Esophagus mucosa (tissue), 1 donor: ENCODE measurements around the gene GNAS-AS1. TPM values are rescaled to one million over a fixed set of nuclear protein-coding genes. Genes with fewer than 3 reads are reported as not detected.

Experiments used
- ATAC-seq: fragments of 200-7000 bp; cut with Tn5 transposase; one replicate; pipeline ENCODE4 v1.9.1; 2020
- total RNA-seq: library from RNA; stranded (reverse); gene quantifications from one replicate; pipeline ENCODE4 v1.2.4, GENCODE V29; 2023
- donor health status: DM: yes; HTN: yes; CAD: no.

GNAS-AS1 gene
- total RNA-seq, 1 donor from 2014 or later, result 0.64 TPM

- no peak for ATAC-seq
Observed at GRCh38 chr20:58807801-58808200, 42.9 kb downstream of the GNAS-AS1 start.

GRCh38 chr20:58803533-58803932 lies 47.2 kb downstream of the GNAS-AS1 start:
- ATAC-seq, result no peak

GRCh38 chr20:58802061-58802460 lies 48.6 kb downstream of the GNAS-AS1 start:
- no peak for ATAC-seq

- ATAC-seq, result no peak
Observed at GRCh38 chr20:58800134-58800871, 50.4 kb downstream of the GNAS-AS1 start.

GRCh38 chr20:58797371-58798338 lies 53.0 kb downstream of the GNAS-AS1 start:
- ATAC-seq, result peak; percentile 18

GRCh38 chr20:58795923-58796245 lies 54.8 kb downstream of the GNAS-AS1 start:
- ATAC-seq, result no peak

- ATAC-seq, result no peak
Observed at GRCh38 chr20:58795181-58795922, 55.4 kb downstream of the GNAS-AS1 start.

- no peak for ATAC-seq
Observed at GRCh38 chr20:58794510-58795180, 56.1 kb downstream of the GNAS-AS1 start.

GRCh38 chr20:58793512-58794420 lies 56.9 kb downstream of the GNAS-AS1 start:
- ATAC-seq, result no peak

GRCh38 chr20:58792426-58792825 lies 58.3 kb downstream of the GNAS-AS1 start:
- ATAC-seq, result no peak

- ATAC-seq, result no peak
Observed at GRCh38 chr20:58791286-58791685, 59.4 kb downstream of the GNAS-AS1 start.

GRCh38 chr20:58790454-58790853 lies 60.2 kb downstream of the GNAS-AS1 start:
- ATAC-seq, result no peak

- no peak for ATAC-seq
Observed at GRCh38 chr20:58788896-58789544, 61.7 kb downstream of the GNAS-AS1 start.

GRCh38 chr20:58787211-58788005 lies 63.3 kb downstream of the GNAS-AS1 start:
- no peak for ATAC-seq

- ATAC-seq, result no peak
Observed at GRCh38 chr20:58784321-58785074, 66.2 kb downstream of the GNAS-AS1 start.

GRCh38 chr20:58783511-58784011 lies 67.1 kb downstream of the GNAS-AS1 start:
- no peak for ATAC-seq

- no peak for ATAC-seq
Observed at GRCh38 chr20:58781138-58781537, 69.6 kb downstream of the GNAS-AS1 start.

- ATAC-seq, result no peak
Observed at GRCh38 chr20:58778760-58779159, 71.9 kb downstream of the GNAS-AS1 start.

- no peak for ATAC-seq
Observed at GRCh38 chr20:58777657-58778056, 73.0 kb downstream of the GNAS-AS1 start.
